DND-41 (cell line): ENCODE results near the gene TP53.

Experiments
- ATAC-seq: fragments of 200-7000 bp; cut with Tn5 transposase; 3 replicates; pipeline ENCODE4 v1.9.1; 2021; ENCODE audit warnings: low read depth; ENCODE audit not compliant: insufficient read depth
- DNase-seq: peaks from one replicate; pipeline ENCODE4 v3.0.0-alpha.2; 2020
- H2AFZ ChIP-seq: 2 replicates; pipeline ENCODE4 v1.6.0; 2012; ENCODE audit warnings: low read depth, low read length
- H3K27ac ChIP-seq: 2 replicates; pipeline ENCODE4 v1.5.1; 2012; ENCODE audit warnings: low read length, inconsistent platforms
- H3K27me3 ChIP-seq: fragments of 200-600 bp; sonication (generic); 2 replicates; pipeline ENCODE4 v1.6.0; 2012; ENCODE audit warnings: low read length, mild to moderate bottlenecking, inconsistent platforms; ENCODE audit not compliant: insufficient read depth, poor library complexity
- H3K36me3 ChIP-seq: 2 replicates; pipeline ENCODE4 v1.5.1; 2012; ENCODE audit warnings: low read length, inconsistent platforms; ENCODE audit not compliant: insufficient read depth
- H3K4me1 ChIP-seq: 2 replicates; pipeline ENCODE4 v1.5.1; 2012; ENCODE audit warnings: mild to moderate bottlenecking, low read length; ENCODE audit not compliant: insufficient read depth
- H3K4me2 ChIP-seq: 2 replicates; pipeline ENCODE4 v1.6.0; 2012; ENCODE audit warnings: mild to moderate bottlenecking, moderate library complexity, low read length, inconsistent platforms; ENCODE audit not compliant: insufficient read depth
- H3K4me3 ChIP-seq, 2 experiments: fragments of 200-600 bp in 1 of 2; shearing (Covaris generic) in 1 of 2; 2 replicates each; pipeline ENCODE4 v1.5.1; 2012 to 2016; ENCODE audit warnings: inconsistent platforms in 2 of 2, low read length in 2 of 2, mild to moderate bottlenecking in 2 of 2, low read depth in 1 of 2, moderate library complexity in 1 of 2
- H3K79me2 ChIP-seq: 2 replicates; pipeline ENCODE4 v1.6.0; 2012; ENCODE audit warnings: low read length, inconsistent platforms; ENCODE audit not compliant: insufficient read depth
- H3K9ac ChIP-seq: 2 replicates; pipeline ENCODE4 v1.6.0; 2012; ENCODE audit warnings: low read depth, mild to moderate bottlenecking, inconsistent platforms, low read length, moderate library complexity
- H3K9me3 ChIP-seq: 2 replicates; pipeline ENCODE4 v1.5.1; 2012; ENCODE audit warnings: low read length, moderate library complexity, mild to moderate bottlenecking, inconsistent platforms; ENCODE audit not compliant: insufficient read depth, severe bottlenecking
- H4K20me1 ChIP-seq: 2 replicates; pipeline ENCODE4 v1.6.0; 2012; ENCODE audit warnings: low read length; ENCODE audit not compliant: insufficient read depth
- EZH2 ChIP-seq: IDR thresholded peaks from 3 replicates; pipeline ENCODE4 v1.6.1; 2012; ENCODE audit warnings: borderline replicate concordance, low read depth, mild to moderate bottlenecking, moderate library complexity, low read length, inconsistent platforms; ENCODE audit not compliant: severe bottlenecking
- TF ChIP-seq, protein P1 (sequence below): IDR thresholded peaks from 2 replicates; pipeline ENCODE4 v1.5.1; 2012; ENCODE audit warnings: borderline replicate concordance, low read length, moderate library complexity, mild to moderate bottlenecking; ENCODE audit not compliant: poor library complexity, severe bottlenecking; ENCODE audit errors: extremely low read depth

Gene TP53

DNA sequence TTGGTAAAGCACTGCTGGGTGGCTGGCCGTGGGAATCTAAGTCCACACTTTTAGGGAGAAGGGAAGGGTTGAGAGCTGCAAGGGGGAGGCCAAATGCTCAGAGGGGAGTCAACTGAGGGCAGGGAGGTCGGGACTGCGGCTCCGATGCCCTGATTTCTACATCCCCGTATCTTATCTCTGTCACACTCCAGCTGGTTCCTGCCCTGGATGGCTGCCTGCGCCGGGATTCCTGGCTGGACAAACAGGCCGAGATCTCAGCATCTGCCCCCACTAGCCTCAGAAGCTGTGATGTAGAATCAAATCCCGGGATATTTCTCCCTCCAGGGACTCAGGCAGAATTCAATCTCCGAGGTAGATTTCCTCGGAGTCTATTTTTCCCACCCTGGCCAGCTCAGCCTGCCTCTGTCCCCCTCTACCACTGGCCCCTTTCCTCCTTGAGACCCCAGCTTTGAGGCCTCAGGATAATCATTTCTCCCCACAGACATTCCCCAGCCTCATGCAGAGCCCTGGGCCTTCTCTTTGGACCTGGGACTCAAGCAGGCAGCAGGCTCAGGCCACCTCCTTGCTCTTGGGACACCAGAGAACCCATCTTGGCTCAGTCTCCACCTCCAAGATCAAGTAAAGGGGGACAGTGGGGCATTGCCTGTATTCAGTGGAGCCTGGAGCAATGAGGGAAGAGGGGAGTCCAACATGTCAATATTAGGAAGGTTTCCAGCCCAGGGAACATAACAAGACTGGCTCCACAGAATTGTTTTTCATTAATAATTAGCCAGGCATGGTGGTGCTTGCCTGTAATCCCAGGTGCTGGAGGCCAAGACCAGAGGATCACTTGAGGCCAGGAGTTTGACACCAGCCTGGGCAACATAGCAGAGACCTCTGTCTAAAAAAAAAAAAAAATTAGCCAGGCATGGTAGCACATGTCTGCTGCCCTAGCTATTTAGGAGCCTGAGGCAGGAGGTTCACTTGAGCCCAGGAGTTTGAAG lies 55.6 kb downstream of the TP53 start:
- H3K36me3 ChIP-seq = no peaks in the 10 kb centered on the region
- H3K9me3 ChIP-seq = no peaks in the 10 kb centered on the region
- no peak overlapping the region for H2AFZ ChIP-seq
- H3K4me3 ChIP-seq = no peak overlapping the region
- H3K27me3 ChIP-seq = no peaks in the 10 kb centered on the region
- ATAC-seq (no peak), DNase-seq (no peak)
- H3K79me2 ChIP-seq = no peaks in the 10 kb centered on the region; the same call in 1 of the 2 replicates
- peaks cover 4% of the 10 kb centered on the region for H4K20me1 ChIP-seq
- H3K4me2 ChIP-seq = no peak overlapping the region
- H3K9ac ChIP-seq = no peak overlapping the region
- H3K4me1 ChIP-seq = peaks cover 15% of the 10 kb centered on the region
- TF ChIP-seq, protein P1, sequence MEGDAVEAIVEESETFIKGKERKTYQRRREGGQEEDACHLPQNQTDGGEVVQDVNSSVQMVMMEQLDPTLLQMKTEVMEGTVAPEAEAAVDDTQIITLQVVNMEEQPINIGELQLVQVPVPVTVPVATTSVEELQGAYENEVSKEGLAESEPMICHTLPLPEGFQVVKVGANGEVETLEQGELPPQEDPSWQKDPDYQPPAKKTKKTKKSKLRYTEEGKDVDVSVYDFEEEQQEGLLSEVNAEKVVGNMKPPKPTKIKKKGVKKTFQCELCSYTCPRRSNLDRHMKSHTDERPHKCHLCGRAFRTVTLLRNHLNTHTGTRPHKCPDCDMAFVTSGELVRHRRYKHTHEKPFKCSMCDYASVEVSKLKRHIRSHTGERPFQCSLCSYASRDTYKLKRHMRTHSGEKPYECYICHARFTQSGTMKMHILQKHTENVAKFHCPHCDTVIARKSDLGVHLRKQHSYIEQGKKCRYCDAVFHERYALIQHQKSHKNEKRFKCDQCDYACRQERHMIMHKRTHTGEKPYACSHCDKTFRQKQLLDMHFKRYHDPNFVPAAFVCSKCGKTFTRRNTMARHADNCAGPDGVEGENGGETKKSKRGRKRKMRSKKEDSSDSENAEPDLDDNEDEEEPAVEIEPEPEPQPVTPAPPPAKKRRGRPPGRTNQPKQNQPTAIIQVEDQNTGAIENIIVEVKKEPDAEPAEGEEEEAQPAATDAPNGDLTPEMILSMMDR = no peak
- no peak for TF ChIP-seq EZH2
- no peak overlapping the region for H3K27ac ChIP-seq

DNA sequence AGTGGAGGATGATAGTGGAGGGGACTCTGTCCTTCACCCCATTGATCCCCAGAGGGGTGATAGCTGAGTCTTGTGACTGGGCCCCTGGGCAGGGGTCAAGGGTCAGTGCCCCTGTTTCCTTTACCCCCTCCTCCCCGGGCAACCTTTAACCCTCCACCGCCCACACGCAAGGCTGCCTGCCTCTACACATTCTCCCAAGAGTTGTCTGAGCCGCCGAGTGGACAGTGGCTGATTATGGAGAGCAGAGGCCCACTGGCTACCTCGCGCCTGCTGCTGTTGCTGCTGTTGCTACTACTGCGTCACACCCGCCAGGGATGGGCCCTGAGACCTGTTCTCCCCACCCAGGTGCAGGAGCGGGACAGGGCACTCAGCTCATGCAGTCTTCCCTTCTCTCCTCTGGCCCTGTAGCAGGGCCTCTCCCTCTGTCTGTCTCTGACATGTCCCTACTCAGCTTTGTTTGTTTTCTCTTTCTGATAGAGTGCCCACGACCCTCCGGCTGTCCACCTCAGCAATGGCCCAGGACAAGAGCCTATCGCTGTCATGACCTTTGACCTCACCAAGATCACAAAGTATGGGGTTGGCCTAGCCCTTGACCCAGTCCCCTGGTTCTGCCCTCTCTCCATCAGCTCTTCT lies 57.2 kb downstream of the TP53 start, which contains the start of gene SHBG:
SHBG (plus strand) TSS at position 197 of the 633 bp plus-strand sequence; CDS start at position 235, 38 bp downstream.
- DNase-seq (no peak), ATAC-seq (no peak)
- Histone ChIP-seq H3K9me3 (no peaks in the 10 kb centered on the region), H4K20me1 (peaks cover 9% of the 10 kb centered on the region), H3K4me2 (no peak within 1 kb of the TSS), H2AFZ (no peak within 1 kb of the TSS), H3K27ac (no peak within 1 kb of the TSS), H3K27me3 (no peaks in the 10 kb centered on the region), H3K9ac (no peak within 1 kb of the TSS), H3K4me1 (peaks cover 20% of the 10 kb centered on the region), H3K4me3 (no peak within 1 kb of the TSS), H3K36me3 (no peaks in the 10 kb centered on the region), H3K79me2 (no peaks in the 10 kb centered on the region; the same call in 1 of the 2 replicates)
- TF ChIP-seq EZH2 = no peak
- TF ChIP-seq, protein P1 = no peak

DNA sequence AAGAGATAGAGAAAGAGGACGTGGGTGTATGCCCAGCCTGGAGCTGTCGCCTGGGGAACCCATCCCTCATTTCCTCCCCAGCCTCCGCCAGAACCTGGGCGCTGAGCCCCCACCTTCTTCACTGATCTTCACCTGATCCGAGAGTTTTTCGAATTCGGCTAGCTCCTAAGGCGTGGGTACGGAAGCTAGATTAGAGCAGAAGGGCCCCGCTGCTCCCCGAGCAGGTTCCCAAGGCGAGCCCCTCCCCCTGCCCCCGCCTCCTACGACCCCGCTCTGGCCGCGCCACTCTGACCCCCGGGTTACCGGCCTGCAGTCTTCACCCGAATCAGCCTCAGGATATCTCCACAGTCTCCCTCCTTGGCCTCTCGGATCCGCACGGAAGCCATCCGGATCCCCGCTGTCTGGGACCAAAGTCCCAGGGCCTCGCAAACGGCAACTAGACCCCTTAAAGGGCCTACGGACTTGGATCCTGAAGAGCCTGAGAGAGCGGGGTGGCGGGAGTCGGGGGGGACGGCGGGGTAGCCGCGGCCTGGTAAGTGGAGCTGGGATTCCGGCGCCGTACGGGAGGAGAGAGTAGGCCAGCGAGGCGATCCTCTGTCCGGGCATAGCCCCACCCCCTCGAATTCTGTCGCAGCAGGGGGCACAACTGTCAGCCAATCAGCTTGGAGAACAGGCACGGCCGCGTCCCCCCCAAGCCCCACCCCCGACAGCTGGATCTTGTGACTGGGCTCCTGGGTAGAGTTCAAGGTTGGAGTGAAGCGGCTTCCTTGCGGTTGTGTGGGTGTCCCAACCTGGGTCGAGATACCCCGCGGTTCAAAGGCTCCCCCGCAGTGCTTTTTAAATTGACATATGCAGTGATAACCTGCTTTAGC lies 59.8 kb downstream of the TP53 start, which contains the start of gene SAT2:
SAT2 (minus strand) TSS at position 572 of the 872 bp plus-strand sequence; CDS start at position 386, 186 bp downstream.
- H3K27me3 ChIP-seq = no peaks in the 10 kb centered on the region
- no peaks in the 10 kb centered on the region for H3K36me3 ChIP-seq
- peak within 1 kb of the TSS; percentile 72 for H3K27ac ChIP-seq
- H3K9me3 ChIP-seq = no peaks in the 10 kb centered on the region
- TF ChIP-seq, protein P1 = no peak
- TF ChIP-seq EZH2 = no peak
- peak; percentile 94 for ATAC-seq
- peaks cover 20% of the 10 kb centered on the region for H3K4me1 ChIP-seq
- H3K9ac ChIP-seq = peak within 1 kb of the TSS; percentile 77
- peak within 1 kb of the TSS; percentile 95 for H3K4me2 ChIP-seq
- no peaks in the 10 kb centered on the region; the same call in 1 of the 2 replicates for H3K79me2 ChIP-seq
- H2AFZ ChIP-seq = peak within 1 kb of the TSS; percentile 82
- DNase-seq = peak; percentile 90
- peak within 1 kb of the TSS; percentile 82 to 89 for H3K4me3 ChIP-seq
- H4K20me1 ChIP-seq = peaks cover 9% of the 10 kb centered on the region
